Activated CD8-positive, alpha-beta memory T cell treated with anti-CD3 and anti-CD28 coated beads, Interleukin-2, amount 50 U/mL, for 24 hours (primary cell): Measurements from ENCODE around the gene ZMIZ1.

Experiments used
- DNase-seq: peaks from one replicate; pipeline ENCODE4 v3.0.0-alpha.2; 2020; ENCODE audit errors: extremely low read depth

ZMIZ1 gene

DNA sequence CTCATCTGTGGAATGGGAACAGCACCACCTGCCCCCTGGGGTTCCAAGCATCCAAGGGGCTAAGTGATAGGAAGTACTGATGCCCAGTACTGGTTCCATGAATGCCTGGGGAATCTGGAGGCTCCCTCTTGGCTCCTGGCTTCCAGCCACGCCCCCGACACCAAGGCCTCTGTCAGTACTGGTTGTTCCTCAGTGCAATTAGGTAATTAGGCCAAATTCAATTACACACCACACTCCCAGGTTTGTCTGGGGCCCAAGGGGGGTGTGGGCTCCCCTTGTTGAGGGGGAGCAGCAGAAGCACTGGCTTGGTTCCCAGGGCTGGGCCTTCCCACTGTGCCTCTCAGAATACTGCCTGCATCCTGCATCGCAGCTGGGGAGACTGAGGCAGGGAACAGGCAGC is 164.1 kb downstream of the ZMIZ1 start:
- no peak for DNase-seq

DNA sequence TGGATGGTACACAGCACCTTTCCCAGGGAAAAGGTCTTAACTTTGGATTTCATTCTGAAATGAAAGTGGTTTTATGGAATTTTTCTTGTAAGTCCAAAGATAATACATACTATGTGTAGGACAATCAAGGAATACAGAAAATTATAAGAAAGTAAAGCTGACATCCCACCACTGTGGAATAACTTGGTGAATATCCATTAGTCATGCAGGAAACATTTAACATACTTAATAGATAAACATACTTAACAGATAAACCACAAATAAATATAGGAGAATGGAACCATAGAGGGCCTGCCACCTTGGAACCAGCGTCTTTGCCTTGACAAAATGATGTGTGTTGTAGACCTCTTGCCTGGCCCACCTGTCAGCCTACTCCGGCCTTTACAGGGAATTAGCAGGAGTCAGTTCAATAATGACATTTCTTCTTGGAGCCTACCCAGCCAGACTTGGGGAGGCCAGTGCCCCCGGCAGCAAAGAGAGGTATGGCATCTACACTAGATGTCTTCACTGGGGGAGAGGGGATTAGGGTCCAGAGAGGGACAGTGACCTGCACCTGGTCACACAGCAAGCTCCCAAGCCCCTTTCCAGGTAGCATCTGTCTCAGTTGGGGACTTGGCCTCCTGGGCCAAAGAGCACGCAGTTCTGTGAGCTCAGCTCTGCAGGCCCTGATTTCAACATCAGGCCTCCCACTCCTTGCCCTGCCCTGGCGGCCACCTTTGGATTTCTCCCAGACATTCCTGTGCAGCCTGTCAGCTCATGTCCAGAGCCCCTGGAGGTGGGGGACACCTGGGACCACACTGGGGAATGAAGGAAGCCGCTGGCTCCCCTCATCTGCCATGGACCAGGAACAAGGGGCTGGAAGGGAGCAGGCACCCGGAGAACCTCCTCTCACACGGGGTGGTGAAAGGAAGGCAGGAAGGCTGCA is 165.9 kb downstream of the ZMIZ1 start:
- no peak for DNase-seq

DNA sequence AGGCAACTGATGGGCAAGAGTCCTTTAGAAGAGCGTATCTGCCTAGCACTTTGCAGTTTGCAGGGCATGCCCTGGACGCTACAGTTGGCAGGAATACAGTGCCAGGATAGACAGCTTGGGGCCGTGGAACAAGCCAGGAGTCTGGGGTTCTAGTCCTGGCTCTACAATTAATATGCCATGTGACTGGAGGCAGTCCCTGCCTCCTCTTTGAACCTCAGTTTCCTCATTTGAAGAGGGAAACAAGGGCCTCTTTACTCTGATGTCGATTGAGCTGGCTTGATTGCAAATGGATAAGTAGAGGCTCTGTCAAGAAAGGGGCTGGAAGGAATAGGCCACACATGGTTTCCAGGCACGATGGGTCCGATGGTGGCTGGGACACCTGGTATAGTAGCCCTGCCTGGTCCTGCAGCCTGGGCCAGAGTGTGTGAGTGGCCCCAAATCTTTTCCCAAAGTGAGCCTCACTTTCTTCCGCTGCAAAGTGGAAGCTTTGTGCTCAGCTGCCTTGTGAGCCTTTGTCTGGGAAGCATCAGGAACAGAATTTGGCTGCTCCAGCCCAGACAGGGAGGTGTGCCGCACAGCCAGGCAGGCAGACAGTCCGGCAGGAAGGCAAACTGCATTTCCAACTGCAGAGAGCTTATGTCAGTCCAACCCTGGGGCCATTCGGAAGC is 167.1 kb downstream of the ZMIZ1 start:
- no peak for DNase-seq

DNA sequence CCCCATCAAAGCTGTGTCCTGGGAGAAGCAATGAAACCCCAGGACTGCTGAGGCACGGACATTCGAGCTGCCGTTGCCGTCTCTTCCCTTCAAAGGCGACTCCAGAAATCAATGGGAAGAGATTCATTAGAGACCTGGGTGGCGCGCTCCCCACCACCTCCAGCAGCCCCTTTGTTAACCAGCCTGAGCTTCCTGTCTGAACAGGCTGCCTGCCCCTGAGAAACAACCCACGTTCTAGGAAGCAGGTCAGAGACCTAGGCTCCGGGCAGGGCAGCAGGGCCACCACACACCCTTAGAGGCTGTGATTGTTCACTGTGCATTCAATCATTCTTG is 167.6 kb downstream of the ZMIZ1 start:
- no peak for DNase-seq

DNA sequence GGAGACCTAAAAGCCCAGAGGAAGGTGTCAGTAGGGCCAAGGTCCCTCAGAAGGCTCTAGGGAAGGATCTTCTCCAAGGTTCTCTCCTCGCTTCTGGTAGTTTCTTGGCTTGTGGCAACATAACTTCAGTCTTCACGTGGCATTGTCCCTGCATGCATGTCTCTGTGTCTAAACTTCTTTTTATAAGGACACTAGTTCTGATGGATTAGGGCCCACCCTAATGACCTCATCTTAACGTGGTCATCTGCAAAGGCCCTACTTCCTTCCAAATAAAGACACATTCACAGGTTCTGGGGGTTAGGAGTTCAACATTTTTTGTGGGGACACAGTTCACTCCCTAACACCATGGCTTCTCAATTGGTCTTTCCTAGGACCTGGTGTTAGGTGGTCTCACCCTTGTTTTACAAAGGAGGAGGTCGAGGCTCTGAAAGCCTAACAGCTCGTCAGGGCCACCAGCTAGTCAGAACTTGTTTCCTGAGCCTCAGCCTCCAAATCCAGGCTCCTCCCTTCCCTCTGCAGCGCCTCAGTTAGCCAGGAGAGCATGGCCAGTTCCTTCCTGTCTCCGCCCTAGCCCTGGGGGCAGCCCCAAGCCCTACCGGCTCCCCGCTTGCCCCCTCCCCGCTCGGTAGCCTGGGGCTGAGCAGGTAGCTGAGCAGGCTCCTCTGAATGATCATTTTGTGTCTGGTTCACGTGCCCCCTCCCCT is 168.8 kb downstream of the ZMIZ1 start:
- no peak for DNase-seq

DNA sequence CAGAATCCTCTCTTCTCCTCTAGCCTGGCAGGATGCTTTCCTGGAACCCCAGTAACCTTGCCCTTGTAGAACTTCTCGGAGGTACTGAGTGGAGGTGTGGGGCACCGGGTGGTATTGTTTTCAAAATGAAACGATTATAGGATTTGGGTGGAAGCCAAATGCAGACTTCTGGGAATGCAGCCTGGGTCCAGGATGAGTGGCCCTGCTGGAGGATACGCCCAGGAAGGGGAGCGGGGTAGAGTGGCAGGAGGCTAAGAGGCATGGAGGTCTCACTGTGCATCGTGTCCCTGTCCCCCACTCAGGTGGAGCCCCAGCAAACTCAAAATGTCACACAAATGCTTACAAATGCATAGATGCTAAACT is 169.4 kb downstream of the ZMIZ1 start:
- DNase-seq, result no peak

DNA sequence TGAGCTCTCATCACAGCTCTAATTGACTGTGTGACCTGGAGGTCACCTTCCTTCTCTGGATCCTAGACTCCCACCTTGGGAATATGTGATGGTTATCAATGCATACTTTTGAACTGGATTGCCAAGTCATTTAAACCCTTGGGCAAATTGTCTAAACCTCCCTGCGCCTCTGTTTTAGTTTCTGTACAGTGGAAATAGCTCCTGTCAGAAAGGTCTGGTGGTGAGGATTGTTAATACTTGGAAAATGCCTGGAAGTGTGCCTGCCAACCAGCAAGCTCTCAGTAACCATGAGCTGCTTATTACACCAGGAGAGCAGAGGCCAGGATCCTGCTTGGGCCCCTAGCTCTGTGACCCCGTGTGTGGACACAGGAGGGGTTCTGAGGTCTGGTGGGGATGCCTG is 169.8 kb downstream of the ZMIZ1 start:
- no peak for DNase-seq

DNA sequence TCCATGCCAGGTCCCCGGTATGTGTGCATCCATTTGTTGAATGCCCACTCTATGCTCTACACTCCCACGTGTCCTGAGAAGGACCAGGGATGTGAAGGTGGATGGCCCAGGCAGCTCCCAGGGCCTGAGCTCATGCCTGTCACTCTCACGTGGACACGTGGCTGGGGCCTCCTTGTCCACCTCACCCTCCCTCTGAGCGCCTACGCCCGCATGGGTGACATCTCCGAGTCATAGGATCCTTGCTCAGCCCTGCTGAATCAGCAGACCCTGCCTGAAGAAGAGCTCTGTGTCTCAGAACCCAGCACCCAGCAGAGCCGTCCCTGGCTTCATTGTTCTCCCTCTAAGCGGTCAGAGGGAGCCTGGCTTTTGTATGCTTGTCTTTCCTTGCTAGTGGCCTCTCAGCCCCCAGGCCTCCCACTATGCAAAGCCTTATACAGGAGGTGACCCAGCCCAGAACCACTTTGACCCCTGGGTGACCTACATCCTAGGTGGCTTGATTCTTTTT is 170.6 kb downstream of the ZMIZ1 start:
- no peak for DNase-seq

DNA sequence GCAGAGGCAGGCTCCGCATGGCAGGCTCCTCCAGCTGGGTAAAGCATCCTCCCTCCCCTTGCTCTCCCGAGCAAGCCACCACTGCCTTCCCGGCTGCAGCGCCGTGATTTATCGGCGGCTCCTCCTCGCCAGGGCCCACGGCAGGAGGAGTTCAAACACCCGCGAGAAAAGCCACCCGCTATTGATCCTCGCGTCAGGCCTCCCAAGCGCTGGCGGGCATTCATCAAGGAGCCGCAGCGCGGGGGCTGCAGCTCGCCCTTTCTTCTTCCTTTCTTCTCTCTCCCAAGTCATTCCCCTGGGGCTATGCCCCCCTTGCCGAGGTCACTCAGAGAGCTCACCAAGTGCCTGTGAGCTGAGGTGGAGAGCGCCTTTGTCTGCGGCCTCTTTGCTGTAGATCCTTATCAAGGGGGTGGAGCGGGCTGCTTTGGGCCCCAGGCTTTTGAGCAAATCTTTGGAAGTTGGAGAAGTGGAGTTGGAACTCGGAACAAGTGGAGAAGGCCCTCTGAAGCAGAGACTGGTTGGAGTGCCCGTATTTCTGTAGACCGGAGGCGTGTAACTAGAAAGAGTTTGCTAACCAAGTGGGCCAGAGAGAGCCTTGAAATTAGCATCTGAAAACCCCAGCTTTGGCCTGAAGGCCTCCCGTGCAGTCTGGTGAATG is 171.3 kb downstream of the ZMIZ1 start:
- no peak for DNase-seq

DNA sequence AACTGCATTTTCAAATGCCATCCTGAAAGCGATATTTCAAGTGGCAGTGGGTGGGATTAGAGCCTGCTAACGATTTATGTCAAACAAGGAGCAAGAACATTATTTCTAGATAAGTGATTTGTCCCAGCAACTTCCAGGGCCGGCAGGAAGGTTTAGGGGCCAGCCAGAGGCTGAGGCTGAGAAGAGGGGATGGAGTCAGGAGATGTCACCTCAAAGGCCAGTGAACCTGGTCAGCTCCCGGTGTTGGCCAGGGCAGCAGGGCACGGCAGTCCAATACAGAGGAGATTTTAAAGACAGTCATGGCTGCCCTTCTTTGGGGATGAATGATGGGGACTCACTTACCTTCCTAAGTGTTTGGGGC is 172.8 kb downstream of the ZMIZ1 start:
- DNase-seq, result no peak

DNA sequence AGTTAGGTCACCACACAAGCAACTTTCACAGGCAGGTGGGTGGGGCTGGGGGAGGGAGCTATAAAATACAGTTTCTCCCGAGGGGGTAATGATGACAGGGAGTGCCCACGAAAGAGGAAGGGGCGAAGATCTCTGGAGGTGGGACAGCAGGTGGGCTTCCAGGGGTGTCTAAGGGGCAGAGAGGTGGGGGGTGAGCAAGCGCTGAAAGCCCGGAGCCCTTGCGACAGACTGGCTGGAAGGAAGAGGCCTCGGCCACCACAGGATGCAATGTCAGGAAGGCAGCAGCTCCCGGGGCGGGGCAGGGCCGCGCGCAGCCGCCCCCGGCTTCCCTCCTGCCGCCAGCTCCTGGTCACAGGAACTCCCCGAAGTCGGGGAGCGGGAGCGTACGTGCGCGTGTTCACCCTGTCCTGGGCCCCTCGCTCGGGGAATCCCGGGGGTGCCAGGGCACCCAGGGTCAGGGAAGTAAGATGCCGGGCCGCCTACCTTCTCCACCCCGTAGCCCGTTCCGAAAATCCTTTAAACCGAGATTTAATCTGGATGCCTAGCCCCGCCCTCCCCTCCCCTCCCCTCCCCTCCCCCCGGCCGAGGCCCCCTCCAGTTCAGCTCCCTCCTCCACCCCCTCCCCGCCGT is 173.3 kb downstream of the ZMIZ1 start:
- DNase-seq, result peak; percentile 24

DNA sequence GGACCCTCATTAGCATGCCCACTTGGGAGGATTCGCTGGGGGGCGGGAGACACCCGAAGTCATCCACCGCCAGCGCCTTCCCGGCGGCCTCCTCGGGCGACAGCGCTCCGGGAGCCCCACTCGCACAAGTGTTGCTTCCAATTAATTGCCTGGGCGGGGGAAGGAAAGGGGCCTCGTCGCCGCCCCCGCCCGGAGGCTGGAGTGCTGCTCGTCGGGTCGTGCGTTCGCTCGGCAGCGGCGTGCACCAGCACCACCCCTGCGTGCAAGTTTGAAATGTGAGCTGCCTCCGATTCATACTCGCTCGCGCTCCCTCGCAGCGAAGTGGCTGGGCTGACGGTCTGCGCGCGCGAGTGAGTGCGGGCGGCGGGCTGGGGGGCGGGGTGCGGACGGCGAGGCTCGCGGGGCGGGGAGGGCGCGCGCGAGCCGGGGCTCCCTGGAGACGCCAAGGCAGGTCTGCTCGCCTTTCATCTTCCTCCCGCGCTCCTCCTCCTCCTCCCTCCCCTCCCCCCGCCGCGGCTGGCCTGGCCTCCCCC is 173.9 kb downstream of the ZMIZ1 start:
- DNase-seq, result no peak

DNA sequence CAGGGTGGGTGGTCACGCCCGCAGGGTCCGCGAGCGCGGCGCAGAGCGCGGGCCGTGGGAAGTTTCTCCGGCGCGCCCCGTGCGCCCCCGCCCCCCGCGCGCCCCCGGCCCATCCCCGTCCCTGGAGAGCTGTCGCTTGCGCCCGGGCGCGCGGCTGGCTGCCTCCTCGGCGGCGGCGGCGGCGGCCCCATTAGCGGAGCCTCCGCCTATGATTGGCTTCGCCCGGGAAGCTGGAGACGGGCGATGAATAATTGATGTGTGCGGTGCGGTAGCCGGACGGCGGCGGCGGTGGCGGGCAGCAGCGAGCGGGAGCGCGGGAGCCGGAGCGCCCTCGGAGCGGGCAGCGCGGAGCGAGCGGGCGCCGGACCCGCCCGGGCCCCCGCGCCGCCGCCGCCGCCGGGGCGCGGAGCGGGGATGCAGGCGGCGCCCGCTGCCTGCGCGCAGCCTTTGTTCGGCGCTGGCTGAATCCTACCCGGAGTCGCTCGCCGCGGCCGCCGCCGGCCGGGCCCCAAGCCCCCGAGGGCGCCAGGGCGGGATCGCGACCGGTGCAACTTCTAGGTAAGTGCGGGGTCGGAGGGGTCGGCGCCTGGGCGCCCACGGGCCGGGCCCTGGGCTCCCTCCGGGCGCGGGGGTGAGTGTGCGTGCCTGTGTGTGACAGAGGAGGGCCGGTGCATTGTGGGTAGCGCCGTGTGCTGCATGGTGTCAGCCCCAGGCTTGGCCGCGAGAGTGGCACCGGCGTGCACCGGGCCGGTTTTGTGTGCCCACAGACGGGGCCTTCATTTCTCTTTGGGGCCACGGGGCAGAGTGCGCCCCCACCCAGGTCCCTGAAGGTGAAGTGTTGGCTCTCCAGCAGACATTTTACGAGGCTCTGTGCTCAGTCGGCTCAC is 174.7 kb downstream of the ZMIZ1 start:
- DNase-seq, result no peak

DNA sequence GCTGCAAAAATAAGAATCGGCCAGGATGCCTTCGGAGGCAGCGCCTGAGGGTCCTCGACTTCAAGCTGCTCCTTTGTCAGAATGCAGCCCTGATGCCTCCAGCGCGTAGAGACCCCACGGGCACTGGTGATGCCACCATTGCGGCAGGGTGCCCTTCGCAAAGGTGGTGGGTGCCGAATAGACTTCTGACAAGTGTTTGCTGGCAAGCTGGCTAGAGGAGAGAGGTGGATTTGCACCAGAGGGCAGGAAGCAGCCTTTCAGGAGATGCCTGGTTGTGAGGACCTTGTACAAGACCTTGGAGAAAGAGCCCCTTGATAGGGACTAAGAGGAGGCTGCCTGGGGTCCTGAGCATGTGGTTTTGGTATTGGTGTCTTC is 175.3 kb downstream of the ZMIZ1 start:
- DNase-seq, result no peak

DNA sequence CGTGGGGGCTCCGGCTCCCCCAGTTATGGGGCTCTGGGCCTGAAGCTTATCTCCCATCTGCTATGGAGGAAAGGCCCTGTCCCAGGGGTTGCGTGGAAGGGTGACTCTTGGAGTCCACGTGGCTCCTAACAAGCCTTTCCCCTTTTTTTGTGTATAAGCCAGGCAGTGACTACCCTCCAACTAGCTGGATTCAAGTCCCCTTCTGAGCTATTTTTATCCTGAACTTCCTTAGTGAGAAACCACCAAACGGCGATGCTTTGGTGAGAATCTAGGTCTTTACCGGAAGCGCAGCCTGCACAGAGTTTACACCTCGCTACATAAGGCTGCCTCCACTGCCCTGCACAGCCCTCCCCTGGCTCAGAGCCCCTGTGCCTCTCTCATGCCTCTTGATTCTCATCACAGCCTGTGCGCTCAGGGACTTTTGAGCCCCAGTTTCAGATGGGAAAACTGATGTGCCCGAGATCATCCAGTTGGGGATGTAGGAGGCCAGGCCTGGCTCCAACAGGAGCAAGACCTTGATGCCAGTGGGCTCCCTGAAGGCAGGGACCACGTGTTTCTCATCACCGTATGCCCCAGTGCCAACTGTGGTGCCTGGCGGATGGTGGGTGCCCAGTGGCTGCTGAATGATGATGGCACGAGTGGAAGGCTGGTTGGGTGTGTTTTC is 176.2 kb downstream of the ZMIZ1 start:
- no peak for DNase-seq

DNA sequence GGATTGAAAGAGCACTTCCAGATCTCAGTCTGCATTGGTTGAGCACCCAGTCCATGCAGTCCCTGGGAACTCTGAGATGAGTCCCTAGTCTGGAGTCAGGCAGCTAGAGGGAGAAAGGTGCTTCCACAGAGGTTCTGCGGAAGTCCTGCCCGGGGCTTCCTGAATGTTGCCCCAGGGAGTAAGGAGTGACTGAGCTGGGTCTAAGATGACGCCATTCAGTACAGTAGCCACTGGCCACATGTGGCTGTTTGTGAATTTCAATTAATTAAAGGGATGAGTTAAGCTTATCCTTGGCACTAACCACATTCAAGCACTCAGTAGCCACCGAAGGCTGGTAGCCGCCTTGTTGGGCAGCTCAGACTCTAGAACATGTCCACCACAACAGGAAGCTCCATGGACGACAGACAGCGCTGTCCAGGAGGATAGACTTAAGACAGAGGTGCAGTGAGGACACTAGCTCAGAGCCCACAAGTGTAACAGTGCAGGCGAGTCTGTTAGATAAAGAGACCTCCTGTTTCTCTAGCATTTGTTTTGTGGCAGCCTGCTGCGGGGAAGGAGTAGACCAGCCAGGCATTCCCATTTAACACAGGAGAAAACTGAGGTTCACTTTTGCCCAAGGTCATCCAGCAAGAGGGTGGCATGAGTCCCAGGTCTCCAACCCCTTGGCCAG is 176.9 kb downstream of the ZMIZ1 start:
- DNase-seq, result no peak

DNA sequence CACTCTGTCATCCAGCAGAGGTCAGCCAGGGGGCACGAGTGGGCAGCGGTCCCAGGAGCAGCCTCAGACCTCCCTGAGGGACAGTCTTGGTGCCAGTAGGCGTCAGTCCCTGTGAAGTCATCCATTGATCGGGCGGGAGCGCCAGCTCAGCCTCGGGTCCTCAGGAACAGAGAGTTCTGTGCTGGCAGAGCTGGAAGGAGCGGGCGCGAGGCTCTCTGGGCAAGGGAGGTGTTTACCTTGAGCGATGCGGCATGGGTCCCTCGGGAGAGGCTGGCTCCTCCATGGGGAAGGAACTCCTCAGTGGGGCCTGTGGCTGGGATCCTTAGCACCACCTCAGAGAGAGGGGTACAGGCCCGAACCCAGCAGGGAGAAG is 177.4 kb downstream of the ZMIZ1 start:
- DNase-seq, result no peak

DNA sequence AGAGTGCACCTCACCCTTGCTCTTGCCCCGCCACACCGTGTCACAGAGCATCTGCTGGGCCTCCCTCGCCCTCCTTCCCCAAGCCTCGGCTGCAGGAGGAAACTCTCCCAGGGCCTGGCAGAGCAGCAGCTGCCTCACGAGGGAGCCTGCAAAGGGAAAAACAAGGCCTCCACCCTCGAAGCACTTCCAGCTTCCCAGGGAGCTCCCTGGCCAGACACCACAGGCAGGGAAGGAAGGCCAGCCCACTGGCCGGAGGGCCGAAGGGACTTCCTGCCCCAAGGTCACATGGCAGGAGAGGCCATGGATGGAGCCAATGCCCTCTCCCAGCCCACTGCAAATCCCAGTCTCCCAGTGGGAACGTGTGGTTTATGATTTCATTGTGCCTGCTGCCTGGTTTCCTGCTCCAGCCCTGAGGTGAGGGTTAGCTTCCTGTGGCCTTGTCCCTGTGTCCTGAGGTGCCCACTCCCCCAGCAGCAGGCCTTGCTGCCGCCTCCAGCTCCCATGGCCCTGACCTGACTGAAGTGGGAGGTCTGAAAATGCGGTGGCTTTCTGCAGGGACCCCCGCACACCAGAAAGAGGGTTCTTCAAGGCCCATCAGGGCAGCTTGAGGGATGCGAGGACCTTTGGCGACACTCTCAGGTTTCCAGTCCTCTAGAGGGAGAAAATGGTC is 178.0 kb downstream of the ZMIZ1 start:
- DNase-seq, result no peak
